ENCODE measurements around the gene FER. TPM values are rescaled to one million over a fixed set of nuclear protein-coding genes. Genes with fewer than 3 reads are reported as not detected.
A peak's percentile ranks its signal among the peaks of the same experiment; 100 is the strongest.
"Not testable (repeated sequence)": the region's sequence is repeated elsewhere in the genome, so short reads cannot be mapped to it uniquely, and the experiment has no call there.

The FER gene
- total and polyA plus RNA-seq, 12 donors = 3.5 to 37.5 (median 27.0) TPM

DNA sequence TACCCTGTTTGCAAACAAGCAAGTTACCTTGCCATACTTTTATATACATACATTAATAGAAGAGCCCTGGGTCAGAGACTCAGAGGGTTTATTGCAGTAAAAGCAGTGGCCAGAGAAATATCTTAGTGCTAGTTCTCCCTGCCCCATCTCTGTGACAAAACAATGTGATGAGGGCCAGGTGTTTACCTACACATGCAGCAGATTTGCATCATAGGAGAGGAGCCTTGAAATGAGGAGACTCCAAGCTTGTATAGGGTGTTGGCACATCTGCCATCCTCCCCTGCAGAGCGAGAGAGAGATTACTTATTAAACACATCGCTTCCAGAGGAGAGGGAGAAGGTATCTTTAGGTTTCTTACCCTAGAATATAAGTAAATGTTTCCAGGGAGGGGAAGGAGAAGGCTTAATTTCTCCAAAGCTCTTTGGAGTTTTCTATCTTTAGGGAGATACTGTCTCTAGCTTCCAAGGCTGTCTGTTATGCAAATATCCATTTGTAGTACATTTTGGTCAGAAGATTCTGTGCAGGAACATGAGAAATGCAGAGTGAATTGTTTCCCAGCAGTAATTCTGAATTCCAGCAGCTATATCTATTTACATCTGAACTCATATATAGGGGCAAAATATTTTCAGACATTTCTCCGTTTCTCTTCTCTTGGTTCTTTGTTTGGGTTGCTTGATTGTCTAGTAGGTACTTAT lies 15.7 kb downstream of the FER start:
- TF ChIP-seq, protein P1, sequence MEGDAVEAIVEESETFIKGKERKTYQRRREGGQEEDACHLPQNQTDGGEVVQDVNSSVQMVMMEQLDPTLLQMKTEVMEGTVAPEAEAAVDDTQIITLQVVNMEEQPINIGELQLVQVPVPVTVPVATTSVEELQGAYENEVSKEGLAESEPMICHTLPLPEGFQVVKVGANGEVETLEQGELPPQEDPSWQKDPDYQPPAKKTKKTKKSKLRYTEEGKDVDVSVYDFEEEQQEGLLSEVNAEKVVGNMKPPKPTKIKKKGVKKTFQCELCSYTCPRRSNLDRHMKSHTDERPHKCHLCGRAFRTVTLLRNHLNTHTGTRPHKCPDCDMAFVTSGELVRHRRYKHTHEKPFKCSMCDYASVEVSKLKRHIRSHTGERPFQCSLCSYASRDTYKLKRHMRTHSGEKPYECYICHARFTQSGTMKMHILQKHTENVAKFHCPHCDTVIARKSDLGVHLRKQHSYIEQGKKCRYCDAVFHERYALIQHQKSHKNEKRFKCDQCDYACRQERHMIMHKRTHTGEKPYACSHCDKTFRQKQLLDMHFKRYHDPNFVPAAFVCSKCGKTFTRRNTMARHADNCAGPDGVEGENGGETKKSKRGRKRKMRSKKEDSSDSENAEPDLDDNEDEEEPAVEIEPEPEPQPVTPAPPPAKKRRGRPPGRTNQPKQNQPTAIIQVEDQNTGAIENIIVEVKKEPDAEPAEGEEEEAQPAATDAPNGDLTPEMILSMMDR (IDR thresholded peaks at IDR 0.05) = no peak
- TF ChIP-seq POLR2A (IDR thresholded peaks at IDR 0.05) = no peak
- DNase-seq = no peak
- 89 to 99% (median 91%) methylated on average over 3 of the region's 3 CpGs for WGBS, 4 donors
- Histone ChIP-seq H3K9me3 (replicated peaks in 1 of 3) (peaks cover 0 to 9% (median 0%) of the 10 kb centered on the region in 3 donors), H3K36me3 (replicated peaks in 1 of 2) (no peaks in the 10 kb centered on the region), H3K27ac (no peak overlapping the region), H3K4me1 (replicated peaks in 1 of 2) (peaks cover 11 to 27% of the 10 kb centered on the region in 2 donors), H3K4me3 (no peak overlapping the region), H3K27me3 (no peaks in the 10 kb centered on the region)
- intact Hi-C loops (cut with DNase I) = no loop called here

DNA sequence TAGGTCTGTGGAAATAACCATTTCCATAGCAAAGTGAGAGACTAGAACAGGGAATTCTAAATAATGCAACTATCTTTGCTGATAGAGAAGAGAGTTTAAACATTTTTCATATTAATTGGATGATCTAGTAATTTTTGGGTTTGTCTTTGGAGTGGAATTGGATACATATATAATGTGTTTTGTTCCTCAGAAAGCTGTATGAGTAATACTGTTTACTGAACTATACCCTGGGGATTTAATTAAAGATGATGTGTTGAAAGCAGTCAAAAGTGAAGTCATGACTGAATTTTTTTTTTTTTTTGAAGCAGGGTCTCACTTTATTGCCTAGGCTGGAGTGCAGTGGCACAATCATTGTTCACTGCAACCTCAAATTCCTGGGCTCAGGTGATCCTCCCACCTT lies 17.9 kb downstream of the FER start:
- Histone ChIP-seq H3K4me3 (no peak overlapping the region), H3K36me3 (replicated peaks in 1 of 2) (no peaks in the 10 kb centered on the region), H3K4me1 (replicated peaks in 1 of 2) (peaks cover 11 to 34% of the 10 kb centered on the region in 2 donors), H3K27me3 (no peaks in the 10 kb centered on the region), H3K9me3 (replicated peaks in 1 of 3) (no peaks in the 10 kb centered on the region), H3K27ac (no peak overlapping the region)
- DNase-seq = no peak
- TF ChIP-seq POLR2A (IDR thresholded peaks at IDR 0.05) = no peak
- TF ChIP-seq, protein P1 (IDR thresholded peaks at IDR 0.05) = no peak
- intact Hi-C loops (cut with DNase I) = no loop called here

DNA sequence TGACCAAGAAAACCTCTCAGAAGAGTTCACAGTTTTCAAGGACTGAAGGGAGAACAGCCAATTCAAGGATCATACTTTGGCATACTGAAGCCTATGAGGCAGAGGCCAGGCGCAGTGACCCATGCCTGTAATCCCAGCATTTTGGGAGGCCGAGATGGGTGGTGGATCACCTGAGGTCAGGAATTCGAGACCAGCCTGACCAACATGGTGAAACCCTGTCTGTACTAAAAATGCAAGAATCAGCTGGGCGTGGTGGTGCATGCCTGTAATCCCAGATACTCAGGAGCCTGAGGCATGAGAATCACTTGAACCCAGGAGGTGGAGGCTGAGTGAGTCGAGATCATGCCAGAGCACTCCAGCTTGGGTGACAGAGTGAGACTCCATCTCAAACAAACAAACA lies 19.2 kb downstream of the FER start:
- WGBS, 4 donors = 91 to 98% (median 95%) methylated on average over 5 of the region's 5 CpGs
- H3K9me3 ChIP-seq (replicated peaks in 1 of 3); intact Hi-C loops (cut with DNase I): not testable (repeated sequence)

DNA sequence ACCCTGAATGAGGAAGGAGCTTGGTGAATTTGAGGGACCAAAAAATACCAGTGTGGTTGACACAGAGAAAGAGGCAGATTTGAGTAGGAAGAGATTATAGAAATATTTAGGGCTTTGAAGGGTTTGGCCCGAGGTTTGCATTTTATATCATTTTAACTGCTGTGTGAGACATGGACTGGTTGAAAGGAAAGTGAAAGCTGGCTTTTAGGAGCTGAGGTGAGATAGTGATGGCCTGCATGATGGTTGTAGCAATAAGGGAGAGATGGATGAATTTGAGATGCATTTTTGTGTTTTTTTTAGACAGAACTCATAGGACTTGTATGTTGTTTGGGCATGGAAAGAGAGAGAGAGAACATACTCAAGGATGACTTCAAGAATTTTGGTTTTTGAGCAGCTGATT lies 21.7 kb downstream of the FER start:
- peak overlapping the region in 1 of 5 donors; percentile 39 for H3K27ac ChIP-seq

More for the DNA sequence above, 19.2 kb downstream of the FER start:
- H3K27ac ChIP-seq; H3K27me3 ChIP-seq; H3K36me3 ChIP-seq (replicated peaks in 1 of 2); DNase-seq; H3K4me3 ChIP-seq: not testable (repeated sequence)
- peaks cover 11 to 31% of the 10 kb centered on the region in 2 donors for H3K4me1 ChIP-seq (replicated peaks in 1 of 2)

More for the DNA sequence above, 21.7 kb downstream of the FER start:
- H3K4me3 ChIP-seq = no peak overlapping the region
- intact Hi-C loops (cut with DNase I) = no loop called here
- no peaks in the 10 kb centered on the region for H3K9me3 ChIP-seq (replicated peaks in 1 of 3)
- H3K27me3 ChIP-seq = no peaks in the 10 kb centered on the region
- peaks cover 0 to 21% of the 10 kb centered on the region in 2 donors for H3K4me1 ChIP-seq (replicated peaks in 1 of 2)
- H3K36me3 ChIP-seq (replicated peaks in 1 of 2) = no peaks in the 10 kb centered on the region
- no peak for DNase-seq
- WGBS, 4 donors = 43 to 58% (median 54%) methylated on average over 1 of the region's 1 CpG
- TF ChIP-seq, protein P1 (IDR thresholded peaks at IDR 0.05) = no peak
- no peak for TF ChIP-seq POLR2A (IDR thresholded peaks at IDR 0.05)
